NB4 (cell line): ENCODE results near the gene ASAP2.

Experiments used
- POLR2A ChIP-seq: IDR thresholded peaks from 2 replicates; pipeline ENCODE4 v1.6.1; 2011; ENCODE audit warnings: mild to moderate bottlenecking; ENCODE audit not compliant: insufficient read length; ENCODE audit errors: extremely low read depth
- TF ChIP-seq, protein P1 (sequence below): IDR thresholded peaks from one replicate; pipeline ENCODE4 v1.5.1; 2012; ENCODE audit warnings: low read depth, low read length

DNA sequence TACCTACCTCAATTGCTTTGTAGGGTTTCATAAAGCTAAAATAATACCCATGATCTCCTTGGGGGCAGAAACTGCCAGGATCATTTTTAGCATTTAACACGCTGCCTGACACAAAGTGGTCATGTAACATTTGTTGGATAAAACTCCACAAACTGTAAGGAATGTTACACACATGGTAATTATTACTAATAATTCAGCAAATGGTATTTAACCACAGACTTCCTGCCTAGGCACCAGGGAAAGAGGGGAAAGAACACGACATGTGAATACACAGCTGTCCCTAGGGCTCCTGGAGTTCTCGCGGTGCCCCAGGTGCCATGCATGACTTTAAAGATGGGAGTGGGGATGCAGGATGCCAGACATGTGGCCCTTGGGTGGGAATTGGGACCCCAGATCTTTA lies 43.5 kb downstream of the ASAP2 start:
- TF ChIP-seq, protein P1, sequence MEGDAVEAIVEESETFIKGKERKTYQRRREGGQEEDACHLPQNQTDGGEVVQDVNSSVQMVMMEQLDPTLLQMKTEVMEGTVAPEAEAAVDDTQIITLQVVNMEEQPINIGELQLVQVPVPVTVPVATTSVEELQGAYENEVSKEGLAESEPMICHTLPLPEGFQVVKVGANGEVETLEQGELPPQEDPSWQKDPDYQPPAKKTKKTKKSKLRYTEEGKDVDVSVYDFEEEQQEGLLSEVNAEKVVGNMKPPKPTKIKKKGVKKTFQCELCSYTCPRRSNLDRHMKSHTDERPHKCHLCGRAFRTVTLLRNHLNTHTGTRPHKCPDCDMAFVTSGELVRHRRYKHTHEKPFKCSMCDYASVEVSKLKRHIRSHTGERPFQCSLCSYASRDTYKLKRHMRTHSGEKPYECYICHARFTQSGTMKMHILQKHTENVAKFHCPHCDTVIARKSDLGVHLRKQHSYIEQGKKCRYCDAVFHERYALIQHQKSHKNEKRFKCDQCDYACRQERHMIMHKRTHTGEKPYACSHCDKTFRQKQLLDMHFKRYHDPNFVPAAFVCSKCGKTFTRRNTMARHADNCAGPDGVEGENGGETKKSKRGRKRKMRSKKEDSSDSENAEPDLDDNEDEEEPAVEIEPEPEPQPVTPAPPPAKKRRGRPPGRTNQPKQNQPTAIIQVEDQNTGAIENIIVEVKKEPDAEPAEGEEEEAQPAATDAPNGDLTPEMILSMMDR, result no peak
- no peak for TF ChIP-seq POLR2A
